IMR-90 (cell line): ENCODE data around the gene P3H1.

Source experiments
- POLR2A ChIP-seq: IDR thresholded peaks from 2 replicates; pipeline ENCODE4 v1.6.1; 2012; ENCODE audit warnings: mild to moderate bottlenecking, low read depth, low read length
- RCOR1 ChIP-seq: IDR thresholded peaks from 2 replicates; pipeline ENCODE4 v1.6.1; 2012; ENCODE audit warnings: mild to moderate bottlenecking, low read length, improper control_type of control experiment; ENCODE audit not compliant: insufficient replicate concordance
- TF ChIP-seq, protein P1 (sequence below): fragments of 150-350 bp; IDR thresholded peaks from 2 replicates; pipeline ENCODE4 v1.6.1; 2016; ENCODE audit warnings: low read depth, mild to moderate bottlenecking, low read length, moderate library complexity, borderline replicate concordance
- TF ChIP-seq, protein P2 (sequence below): conservative IDR thresholded peaks from 2 replicates; pipeline ENCODE4 v1.5.1; 2012; ENCODE audit warnings: mild to moderate bottlenecking, low read depth, low read length, improper control_type of control experiment

DNA sequence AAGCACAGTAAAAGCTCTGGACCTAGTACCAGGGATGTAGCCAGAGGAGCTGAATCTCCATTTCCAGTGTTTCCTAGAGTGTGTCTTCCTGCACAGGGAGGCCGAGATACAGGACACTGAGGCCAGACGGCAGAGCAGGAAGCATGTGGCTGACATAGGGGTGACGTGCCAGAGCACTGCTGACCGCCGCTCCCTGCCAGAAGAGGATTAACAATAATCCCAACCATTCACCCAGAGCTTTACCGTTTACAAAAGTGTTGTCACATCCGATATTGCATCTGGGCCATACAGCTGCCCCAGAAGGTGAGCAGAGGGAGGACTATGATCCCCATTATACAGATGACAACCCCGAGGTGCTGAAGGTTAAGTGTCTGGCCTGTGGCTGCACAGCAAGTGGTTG is 21.0 kb downstream of the P3H1 start:
- TF ChIP-seq, protein P1, sequence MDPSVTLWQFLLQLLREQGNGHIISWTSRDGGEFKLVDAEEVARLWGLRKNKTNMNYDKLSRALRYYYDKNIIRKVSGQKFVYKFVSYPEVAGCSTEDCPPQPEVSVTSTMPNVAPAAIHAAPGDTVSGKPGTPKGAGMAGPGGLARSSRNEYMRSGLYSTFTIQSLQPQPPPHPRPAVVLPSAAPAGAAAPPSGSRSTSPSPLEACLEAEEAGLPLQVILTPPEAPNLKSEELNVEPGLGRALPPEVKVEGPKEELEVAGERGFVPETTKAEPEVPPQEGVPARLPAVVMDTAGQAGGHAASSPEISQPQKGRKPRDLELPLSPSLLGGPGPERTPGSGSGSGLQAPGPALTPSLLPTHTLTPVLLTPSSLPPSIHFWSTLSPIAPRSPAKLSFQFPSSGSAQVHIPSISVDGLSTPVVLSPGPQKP: no peak
- TF ChIP-seq POLR2A (no peak), RCOR1 (no peak)
- TF ChIP-seq, protein P2, sequence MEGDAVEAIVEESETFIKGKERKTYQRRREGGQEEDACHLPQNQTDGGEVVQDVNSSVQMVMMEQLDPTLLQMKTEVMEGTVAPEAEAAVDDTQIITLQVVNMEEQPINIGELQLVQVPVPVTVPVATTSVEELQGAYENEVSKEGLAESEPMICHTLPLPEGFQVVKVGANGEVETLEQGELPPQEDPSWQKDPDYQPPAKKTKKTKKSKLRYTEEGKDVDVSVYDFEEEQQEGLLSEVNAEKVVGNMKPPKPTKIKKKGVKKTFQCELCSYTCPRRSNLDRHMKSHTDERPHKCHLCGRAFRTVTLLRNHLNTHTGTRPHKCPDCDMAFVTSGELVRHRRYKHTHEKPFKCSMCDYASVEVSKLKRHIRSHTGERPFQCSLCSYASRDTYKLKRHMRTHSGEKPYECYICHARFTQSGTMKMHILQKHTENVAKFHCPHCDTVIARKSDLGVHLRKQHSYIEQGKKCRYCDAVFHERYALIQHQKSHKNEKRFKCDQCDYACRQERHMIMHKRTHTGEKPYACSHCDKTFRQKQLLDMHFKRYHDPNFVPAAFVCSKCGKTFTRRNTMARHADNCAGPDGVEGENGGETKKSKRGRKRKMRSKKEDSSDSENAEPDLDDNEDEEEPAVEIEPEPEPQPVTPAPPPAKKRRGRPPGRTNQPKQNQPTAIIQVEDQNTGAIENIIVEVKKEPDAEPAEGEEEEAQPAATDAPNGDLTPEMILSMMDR: no peak
